ENCODE data around the gene HOXA3.

Gene HOXA3

GRCh38 chr7:27147199-27148030, 5.0 kb downstream of the HOXA3 start, which contains the start of gene HOXA6:
HOXA6 (minus strand) TSS chr7:27147774; CDS start chr7:27147749, 25 bp downstream.
- H3K27ac ChIP-seq: peak within 1 kb of the TSS; percentile 94
- TF ChIP-seq, protein P1, sequence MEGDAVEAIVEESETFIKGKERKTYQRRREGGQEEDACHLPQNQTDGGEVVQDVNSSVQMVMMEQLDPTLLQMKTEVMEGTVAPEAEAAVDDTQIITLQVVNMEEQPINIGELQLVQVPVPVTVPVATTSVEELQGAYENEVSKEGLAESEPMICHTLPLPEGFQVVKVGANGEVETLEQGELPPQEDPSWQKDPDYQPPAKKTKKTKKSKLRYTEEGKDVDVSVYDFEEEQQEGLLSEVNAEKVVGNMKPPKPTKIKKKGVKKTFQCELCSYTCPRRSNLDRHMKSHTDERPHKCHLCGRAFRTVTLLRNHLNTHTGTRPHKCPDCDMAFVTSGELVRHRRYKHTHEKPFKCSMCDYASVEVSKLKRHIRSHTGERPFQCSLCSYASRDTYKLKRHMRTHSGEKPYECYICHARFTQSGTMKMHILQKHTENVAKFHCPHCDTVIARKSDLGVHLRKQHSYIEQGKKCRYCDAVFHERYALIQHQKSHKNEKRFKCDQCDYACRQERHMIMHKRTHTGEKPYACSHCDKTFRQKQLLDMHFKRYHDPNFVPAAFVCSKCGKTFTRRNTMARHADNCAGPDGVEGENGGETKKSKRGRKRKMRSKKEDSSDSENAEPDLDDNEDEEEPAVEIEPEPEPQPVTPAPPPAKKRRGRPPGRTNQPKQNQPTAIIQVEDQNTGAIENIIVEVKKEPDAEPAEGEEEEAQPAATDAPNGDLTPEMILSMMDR (conservative IDR thresholded peaks at IDR 0.05): no peak

DNA sequence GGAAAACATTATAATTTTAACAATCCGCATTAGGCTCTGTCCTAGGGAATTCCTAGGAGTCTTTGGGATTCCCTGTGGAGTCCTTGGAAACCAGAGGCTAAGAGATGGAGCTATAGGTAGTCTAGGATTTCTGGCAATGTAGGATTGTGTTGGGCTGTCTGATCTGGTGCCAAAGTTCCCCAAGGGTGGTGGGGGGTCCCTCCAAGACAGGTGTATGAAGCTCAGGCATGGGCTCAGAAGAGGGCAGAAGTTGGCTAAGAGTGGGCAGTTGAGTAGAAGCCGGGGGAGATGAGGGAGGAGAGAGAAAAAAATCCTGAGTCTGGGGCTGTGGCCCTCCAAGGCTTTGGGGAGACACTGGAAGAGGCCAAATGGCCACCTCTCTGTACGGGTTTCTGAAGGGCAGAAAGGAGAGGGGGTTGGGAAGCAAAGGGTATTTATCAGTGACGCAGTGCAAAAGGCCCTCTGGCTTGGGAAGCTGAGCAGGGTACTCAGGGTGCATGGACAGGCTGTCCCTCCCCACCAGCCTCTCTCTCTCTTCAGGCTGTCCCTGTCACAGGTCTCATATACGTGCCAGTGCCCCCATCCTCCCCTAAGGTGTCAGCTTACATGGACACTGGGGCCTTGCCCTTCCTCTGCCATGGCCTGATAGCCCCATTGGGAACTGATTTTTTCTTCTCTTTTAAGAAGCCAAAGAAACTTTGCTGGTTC, 5.7 kb downstream of the HOXA3 start:
- H3K27ac ChIP-seq: no peak overlapping the region
- TF ChIP-seq, protein P1 (conservative IDR thresholded peaks at IDR 0.05): no peak

DNA sequence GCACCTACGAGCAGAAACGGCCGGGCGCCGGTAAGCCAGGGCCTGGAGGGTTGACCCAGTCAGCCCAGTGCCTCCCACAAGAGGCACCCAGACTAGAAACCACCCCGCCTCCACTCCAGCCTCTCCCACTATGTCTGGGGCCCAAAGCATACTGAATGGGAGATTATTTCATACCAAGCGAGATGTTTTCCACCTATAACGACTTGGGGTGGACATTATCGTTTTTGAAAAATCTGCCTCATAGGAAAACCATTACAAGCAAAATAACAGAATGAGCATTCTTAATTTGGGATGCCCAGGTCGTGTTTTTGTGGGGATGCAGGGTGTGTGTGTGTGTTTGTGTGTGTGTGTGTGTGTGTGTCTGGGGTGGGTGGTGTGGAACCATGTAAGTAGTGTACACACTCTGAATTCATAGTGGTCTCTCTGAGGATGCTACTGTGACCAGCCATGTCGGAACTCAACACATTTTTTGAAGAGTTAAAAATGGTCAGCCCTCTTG, 6.4 kb downstream of the HOXA3 start:
- no peak overlapping the region for H3K27ac ChIP-seq

DNA sequence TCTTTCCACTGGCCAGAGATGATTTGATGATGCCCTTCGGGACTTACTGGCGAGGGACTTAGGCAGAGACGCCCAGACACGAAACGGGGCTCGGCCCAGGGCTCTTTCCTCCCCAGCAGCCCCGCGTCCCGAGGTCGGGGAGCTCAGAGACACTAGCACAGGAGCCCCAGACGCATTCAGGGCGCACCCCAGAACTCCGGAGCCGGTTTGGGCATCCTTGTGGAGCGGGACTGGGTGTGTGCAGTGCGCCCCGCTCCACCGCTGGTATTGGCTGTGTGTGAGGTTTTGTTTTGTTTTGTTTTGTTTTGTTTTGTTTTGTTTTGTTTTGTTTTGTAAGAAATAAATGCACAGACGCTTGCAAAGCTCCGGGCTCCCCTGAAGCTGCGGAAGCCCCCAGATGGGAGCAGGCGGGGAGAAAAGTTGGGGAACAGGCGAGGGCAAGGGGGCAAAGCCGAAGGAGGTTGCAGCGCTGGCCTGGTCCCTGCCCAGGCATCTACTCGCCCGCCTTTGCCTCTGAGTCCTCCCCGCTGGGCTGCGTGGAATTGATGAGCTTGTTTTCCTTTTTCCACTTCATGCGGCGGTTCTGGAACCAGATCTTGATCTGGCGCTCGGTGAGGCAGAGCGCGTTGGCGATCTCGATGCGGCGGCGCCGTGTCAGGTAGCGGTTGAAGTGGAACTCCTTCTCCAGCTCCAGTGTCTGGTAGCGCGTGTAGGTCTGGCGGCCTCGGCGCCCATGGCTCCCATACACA, 7.0 kb downstream of the HOXA3 start:
- TF ChIP-seq, protein P1 (conservative IDR thresholded peaks at IDR 0.05): no peak
- no peak overlapping the region for H3K27ac ChIP-seq

More for the DNA sequence above, 6.4 kb downstream of the HOXA3 start:
- TF ChIP-seq, protein P1 (conservative IDR thresholded peaks at IDR 0.05): no peak

DNA sequence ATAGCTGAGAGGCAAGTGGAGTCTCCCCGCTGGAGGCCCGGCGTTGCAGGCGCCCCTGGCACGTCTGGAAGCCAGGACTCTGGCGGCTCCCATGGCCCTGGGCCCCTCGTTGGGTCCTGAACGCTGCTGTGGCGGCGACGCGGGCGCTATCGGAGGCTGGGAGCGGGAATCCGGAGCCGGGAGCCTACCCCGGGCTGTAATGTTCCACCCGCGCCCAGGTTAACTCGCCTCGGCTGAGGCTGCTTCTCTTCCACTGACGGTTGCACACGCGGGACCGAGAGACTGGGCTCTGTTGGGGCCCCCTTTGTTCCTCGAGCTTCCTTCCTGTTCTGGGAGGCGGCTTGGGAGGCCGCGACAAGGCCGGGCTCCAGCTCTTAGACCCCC, 7.6 kb downstream of the HOXA3 start:
- TF ChIP-seq, protein P1 (conservative IDR thresholded peaks at IDR 0.05): no peak
- no peak overlapping the region for H3K27ac ChIP-seq

GRCh38 chr7:27143950-27144780, 8.2 kb downstream of the HOXA3 start:
- TF ChIP-seq, protein P1 (conservative IDR thresholded peaks at IDR 0.05): no peak
- H3K27ac ChIP-seq: no peak overlapping the region
